Posterior cingulate gyrus (tissue), 11 donors: ENCODE measurements around the gene TRIM33.
"Not testable (repeated sequence)": the region's sequence is repeated elsewhere in the genome, so short reads cannot be mapped to it uniquely, and the experiment has no call there.

Experiments used
- DNase-seq, 10 donors: peaks; one replicate each; pipeline versions ENCODE4 v3.0.0 to v3.0.0-alpha.2; 2020 to 2021; ENCODE audit warnings: mixed read lengths in 3 of 10
- intact Hi-C: fragments of 100-400 bp; cut with DNase I; formaldehyde crosslinking; loops from one replicate; pipeline ENCODE4 v1.15.1; 2023

TRIM33 gene

DNA sequence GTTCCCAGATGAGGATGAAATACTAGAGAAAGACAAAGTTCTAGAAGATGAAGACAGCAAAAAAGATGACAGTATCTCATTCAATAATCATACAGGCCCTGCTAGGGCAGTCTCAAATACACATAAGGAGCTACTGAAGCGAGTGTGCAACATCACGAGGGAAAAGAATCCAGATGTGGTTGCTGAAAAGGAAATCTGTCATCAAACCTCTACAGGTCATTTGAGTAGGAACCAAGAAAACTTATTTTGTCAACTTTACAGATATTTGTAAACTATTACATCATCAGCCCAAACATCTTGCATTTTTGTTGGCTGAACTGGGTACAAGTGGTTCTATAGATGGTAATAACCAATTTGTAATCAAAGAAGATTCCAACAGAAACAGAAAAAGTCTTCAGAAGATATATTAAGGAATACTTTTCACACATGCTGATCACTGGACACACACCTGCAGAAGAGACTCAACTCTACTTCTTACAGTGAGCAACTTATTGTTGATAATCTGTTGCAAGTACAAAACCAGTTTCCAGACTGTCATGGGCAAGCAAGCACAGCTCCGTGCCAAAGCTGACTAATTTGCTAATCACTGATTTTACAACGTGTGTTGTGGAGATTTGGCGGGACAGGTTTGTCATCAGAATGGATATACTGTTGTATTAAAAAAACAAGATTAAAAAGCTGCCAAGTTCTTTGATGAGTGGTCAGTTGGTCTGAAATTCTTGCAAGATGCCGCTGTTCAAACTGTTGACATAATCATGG is 42.1 kb downstream of the TRIM33 start:
- no peak for DNase-seq
- intact Hi-C loops = no loop called here

DNA sequence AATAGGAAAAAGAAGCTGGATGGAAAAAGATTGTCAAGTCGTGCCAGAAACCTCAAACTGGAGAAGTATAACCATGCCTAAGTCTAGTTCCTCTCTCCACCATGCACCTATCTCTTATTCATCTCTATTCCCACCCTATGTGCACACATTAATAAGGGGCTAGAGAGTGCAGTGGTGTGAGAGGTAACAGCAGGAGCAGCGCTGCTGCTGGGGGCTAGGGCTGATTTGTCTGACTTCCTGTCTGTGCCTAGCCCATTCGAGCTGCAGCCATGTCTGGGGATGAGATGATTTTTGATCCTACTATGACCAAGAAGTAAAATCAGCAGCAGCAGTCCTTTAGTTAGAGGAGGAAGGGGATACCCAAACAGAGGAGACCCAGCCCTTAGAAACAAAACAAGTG is 43.0 kb downstream of the TRIM33 start:
- intact Hi-C loops = no loop called here
- no peak for DNase-seq

GRCh38 chr1:114467491-114467890 is 43.5 kb downstream of the TRIM33 start:
- no peak for DNase-seq
- intact Hi-C loops = no loop called here

DNA sequence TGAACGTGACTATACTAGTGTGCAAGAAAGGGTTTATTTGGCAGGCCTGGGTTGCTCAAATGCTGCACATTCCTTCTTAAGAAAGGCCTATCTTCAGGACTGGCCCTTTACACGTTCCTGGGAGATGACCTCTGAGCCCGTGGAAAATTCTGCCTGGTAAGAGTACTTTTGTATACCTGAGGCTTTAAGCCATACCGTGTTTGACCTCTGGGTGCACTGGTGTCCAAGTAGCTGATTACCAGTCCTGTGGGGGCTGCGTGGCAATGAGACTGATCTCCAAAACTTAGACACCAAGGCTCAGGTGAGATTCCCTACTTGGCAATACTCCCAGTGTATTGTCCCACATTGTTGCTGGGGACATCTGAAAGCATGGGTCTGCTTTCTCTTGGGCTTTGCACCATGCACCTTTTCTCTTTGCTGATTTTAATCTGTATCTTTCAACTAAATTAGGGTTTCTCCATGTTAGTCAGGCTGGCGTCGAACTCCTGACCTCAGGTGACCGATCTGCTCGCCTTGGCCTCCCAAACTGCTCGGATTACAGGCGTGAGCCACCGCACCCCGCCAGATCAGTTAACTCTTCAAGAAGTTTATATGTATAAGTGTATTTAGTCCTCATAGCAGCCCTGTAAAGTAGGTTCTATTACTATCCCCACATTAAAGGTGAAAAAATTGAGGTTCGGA is 44.5 kb downstream of the TRIM33 start:
- intact Hi-C loops = no loop called here
- no peak for DNase-seq

- DNase-seq = no peak
- intact Hi-C loops = no loop called here
Measured at GRCh38 chr1:114462963-114463362, 48.0 kb downstream of the TRIM33 start.

DNA sequence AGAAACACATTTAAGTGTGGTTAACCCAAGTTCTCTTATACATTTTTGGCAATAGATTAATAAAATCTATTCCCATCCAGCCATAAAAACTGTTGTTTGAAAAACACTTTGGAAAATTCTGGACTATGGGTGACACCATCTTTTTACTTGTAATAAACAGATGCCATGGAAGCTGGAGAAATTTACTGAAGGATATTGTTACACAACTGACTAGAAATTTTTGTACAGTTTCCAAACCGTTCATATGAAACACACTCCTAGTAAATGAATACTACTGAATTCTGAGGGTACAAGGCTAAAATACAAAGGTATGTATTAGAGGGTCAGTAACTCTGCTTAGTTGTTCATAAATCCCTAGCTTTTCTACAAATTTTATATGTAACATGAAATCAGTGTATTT is 48.7 kb downstream of the TRIM33 start:
- intact Hi-C loops = no loop called here
- DNase-seq = no peak

- intact Hi-C loops = no loop called here
- DNase-seq = no peak
Measured at GRCh38 chr1:114458237-114458777, 52.7 kb downstream of the TRIM33 start.

GRCh38 chr1:114457675-114458236 is 53.2 kb downstream of the TRIM33 start:
- no peak for DNase-seq
- intact Hi-C loops = no loop called here

DNA sequence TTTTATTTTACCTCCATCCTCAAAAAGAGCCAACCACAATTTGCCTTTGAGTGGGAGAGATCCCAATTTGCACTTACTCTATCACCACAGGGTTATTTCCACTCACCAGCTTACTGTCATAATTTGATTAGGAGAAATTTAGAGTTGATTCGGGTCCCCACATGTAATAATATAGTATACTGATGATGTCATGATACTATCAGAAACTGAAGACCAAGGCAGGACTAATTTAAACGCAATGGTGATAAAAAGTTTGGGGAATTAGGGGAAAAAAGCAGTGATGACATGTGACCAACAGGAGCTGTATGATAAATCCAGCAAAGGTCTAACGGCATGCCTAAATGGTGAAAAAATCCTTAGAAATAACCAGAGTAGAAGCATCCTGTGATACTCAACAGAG is 54.4 kb downstream of the TRIM33 start:
- no peak for DNase-seq
- intact Hi-C loops = no loop called here

- intact Hi-C loops = no loop called here
- DNase-seq = no peak
Measured at GRCh38 chr1:114455102-114455785, 55.8 kb downstream of the TRIM33 start.

- DNase-seq = no peak
- intact Hi-C loops = no loop called here
Measured at GRCh38 chr1:114454539-114454938, 56.5 kb downstream of the TRIM33 start.

DNA sequence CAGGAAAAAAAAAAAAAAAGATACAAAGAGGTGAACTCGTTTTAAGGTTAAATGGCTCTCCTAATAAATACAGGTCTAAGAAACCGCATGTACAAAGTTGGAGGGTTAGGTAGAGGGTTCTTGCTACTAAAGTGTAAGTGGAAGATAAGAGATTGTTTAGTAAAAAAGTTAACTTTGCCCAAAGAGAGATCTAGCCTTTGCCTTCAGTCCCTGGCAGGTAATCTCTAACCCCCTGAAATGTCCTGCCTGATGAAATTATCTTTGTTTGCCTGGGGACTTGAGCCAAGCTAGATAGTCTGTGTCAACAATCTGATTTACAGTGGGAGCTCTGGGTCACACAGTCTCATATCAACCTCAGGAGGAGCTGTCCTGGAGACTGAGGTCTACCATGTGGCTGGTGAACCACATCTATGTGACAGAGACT is 57.6 kb downstream of the TRIM33 start:
- DNase-seq = no peak
- intact Hi-C loops = no loop called here

- no peak for DNase-seq
- intact Hi-C loops = no loop called here
Measured at GRCh38 chr1:114448370-114449036, 62.5 kb downstream of the TRIM33 start.

DNA sequence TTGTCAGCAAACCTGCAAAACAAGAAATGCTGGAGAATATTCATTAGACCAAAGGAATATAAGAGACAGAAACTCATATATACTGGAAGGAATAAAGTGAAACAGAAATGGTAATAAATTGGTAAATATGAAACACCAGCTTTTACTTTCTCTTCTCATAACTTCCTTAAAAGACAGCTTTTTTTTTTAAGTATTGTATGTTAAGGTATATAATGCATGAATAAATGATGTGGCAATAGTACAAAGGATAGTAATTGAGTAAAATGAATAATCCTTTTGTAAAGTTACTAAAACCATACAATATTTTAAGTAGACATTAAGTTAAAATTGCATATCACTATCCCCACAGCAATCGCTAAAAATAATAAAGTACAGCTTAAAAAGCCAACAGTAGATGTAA is 64.8 kb downstream of the TRIM33 start:
- no peak for DNase-seq
- intact Hi-C loops = no loop called here

DNA sequence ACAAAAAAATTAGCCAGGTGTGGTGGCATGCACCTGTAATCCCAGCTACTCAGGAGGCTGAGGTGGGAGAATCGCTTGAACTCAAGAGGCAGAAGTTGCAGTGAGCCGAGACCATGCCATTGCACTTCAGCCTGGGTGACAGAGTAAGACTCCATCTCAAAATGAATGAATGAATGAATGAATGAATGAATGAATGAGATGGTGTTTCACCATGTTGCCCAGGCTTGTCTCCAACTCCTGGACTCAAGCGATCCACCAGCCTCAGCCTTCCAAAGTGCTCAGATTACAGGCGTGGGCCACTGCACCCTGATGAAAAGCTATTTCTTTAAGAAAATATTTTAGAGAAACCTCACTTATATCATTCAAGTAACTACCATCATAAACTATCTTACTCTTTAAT is 67.8 kb downstream of the TRIM33 start:
- DNase-seq, intact Hi-C loops: not testable (repeated sequence)

DNA sequence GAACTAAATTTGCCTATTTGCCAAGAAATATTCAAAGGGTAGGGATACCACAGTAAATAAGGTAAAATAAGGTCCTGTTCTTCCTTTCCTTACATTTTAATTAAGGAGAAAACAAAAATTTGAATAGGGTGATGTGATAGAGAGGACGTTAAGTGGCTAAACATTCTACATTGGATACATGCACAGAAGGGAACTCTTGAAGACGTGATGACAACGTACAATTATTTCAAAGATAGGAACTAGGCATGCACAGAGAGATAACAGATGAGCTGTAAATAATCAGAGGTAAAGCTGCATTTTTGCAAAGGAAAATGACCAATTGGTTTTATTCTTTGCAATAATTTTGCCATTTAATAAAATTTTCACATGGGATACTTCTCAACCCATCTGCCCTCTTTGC is 69.7 kb downstream of the TRIM33 start:
- intact Hi-C loops = no loop called here
- no peak for DNase-seq

GRCh38 chr1:114439369-114439768 is 71.6 kb downstream of the TRIM33 start:
- intact Hi-C loops = no loop called here
- no peak for DNase-seq

GRCh38 chr1:114437812-114438211 is 73.2 kb downstream of the TRIM33 start:
- no peak for DNase-seq
- intact Hi-C loops = no loop called here

- no peak for DNase-seq
- intact Hi-C loops = no loop called here
Measured at GRCh38 chr1:114436799-114437198, 74.2 kb downstream of the TRIM33 start.

GRCh38 chr1:114435088-114435715 is 75.8 kb downstream of the TRIM33 start:
- DNase-seq = no peak
- intact Hi-C loops = no loop called here
